Heart left ventricle (tissue), 13 donors: ENCODE data around the gene ERP27.

ENCODE experiments used
- POLR2A ChIP-seq, 2 donors: fragments of 450-650 bp; IDR thresholded peaks; one replicate each; pipeline ENCODE4 v1.6.1; 2017; ENCODE audit warnings: antibody characterized with exemption in 2 of 2, mild to moderate bottlenecking in 2 of 2, moderate library complexity in 2 of 2
- TF ChIP-seq, protein P1 (sequence below), 12 donors: fragments of 200-600 bp; sonication (generic) in 4 of 12; IDR thresholded peaks; one replicate each; pipeline versions ENCODE4 v1.5.0 to v1.8.0; 2018 to 2022; ENCODE audit warnings: antibody characterized with exemption in 12 of 12, mild to moderate bottlenecking in 5 of 12
- donor health status: ischemic (EF 13 %, LVEDD 7.1; RV severe dilation, severe dysfunction).
- donor health status: DM: no; HTN: yes; CAD: no.
- donor health status: DM: no; HTN: no; CAD: no.
- donor health status: ischemic (EF 25% LVEDD 6.9; RV normal size, moderate dysfunction).
- donor health status: ischemic (EF 25% LVEDD 5.7; RV mildly dilated, moderate dysfunction).
- donor health status: ischemic (EF 35%, LVEDD 5.7; RV mildly dilated, moderate dysfunction).
- donor health status: nonischemic (EF 11% LVEDD 7.7; RV severe dilation, severe dysfunction).
- donor health status: DM: yes; HTN: yes; CAD: no.
- donor health status: PGD.
- donor health status: ischemic (EF 29% LVEDD 5.4; RV normal size, mild dysfunction).
- donor health status: nonischemic (EF 23%, LVEDD 6.1; RV moderate dilation, normal function).

DNA sequence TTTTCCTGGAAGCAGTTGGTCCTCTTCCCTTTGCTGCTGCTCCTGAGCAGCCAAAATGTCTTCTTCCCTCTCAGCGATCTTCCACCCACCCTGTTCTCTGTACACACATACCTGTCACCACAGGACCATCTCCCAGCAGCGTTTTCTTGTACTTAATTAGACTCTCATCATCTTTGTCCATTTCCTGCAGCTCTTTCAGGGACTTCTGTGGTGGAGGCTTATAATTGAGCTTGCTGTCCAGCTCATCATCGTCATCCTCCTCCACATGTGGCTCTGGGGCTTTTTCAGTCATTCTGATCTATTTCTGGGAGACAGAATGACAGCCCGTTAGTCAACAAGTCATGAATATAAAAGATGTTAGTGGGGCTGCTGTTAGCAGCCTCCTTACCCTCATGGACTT lies 12.1 kb upstream of the ERP27 start:
- TF ChIP-seq, protein P1, sequence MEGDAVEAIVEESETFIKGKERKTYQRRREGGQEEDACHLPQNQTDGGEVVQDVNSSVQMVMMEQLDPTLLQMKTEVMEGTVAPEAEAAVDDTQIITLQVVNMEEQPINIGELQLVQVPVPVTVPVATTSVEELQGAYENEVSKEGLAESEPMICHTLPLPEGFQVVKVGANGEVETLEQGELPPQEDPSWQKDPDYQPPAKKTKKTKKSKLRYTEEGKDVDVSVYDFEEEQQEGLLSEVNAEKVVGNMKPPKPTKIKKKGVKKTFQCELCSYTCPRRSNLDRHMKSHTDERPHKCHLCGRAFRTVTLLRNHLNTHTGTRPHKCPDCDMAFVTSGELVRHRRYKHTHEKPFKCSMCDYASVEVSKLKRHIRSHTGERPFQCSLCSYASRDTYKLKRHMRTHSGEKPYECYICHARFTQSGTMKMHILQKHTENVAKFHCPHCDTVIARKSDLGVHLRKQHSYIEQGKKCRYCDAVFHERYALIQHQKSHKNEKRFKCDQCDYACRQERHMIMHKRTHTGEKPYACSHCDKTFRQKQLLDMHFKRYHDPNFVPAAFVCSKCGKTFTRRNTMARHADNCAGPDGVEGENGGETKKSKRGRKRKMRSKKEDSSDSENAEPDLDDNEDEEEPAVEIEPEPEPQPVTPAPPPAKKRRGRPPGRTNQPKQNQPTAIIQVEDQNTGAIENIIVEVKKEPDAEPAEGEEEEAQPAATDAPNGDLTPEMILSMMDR (IDR thresholded peaks at IDR 0.05) = no peak
- no peak for TF ChIP-seq POLR2A (IDR thresholded peaks at IDR 0.05)
